Retinal pigment epithelial cell (primary cell): Measurements from ENCODE around the gene IGLON5.

ENCODE experiments used
- DNase-seq: peaks from one replicate; pipeline ENCODE4 v3.0.0-alpha.2; 2010; ENCODE audit warnings: low read depth
- H3K4me3 ChIP-seq: 2 replicates; pipeline ENCODE4 v1.5.1; 2011; ENCODE audit warnings: mild to moderate bottlenecking, low read length, control low read depth, moderate library complexity
- TF ChIP-seq, protein P1 (sequence below): conservative IDR thresholded peaks from 2 replicates; pipeline ENCODE4 v1.5.1; 2011; ENCODE audit warnings: low read depth, low read length, control low read depth, inconsistent platforms

IGLON5 gene

GRCh38 chr19:51317968-51318367 lies 6.5 kb downstream of the IGLON5 start:
- H3K4me3 ChIP-seq: no peak overlapping the region
- TF ChIP-seq, protein P1, sequence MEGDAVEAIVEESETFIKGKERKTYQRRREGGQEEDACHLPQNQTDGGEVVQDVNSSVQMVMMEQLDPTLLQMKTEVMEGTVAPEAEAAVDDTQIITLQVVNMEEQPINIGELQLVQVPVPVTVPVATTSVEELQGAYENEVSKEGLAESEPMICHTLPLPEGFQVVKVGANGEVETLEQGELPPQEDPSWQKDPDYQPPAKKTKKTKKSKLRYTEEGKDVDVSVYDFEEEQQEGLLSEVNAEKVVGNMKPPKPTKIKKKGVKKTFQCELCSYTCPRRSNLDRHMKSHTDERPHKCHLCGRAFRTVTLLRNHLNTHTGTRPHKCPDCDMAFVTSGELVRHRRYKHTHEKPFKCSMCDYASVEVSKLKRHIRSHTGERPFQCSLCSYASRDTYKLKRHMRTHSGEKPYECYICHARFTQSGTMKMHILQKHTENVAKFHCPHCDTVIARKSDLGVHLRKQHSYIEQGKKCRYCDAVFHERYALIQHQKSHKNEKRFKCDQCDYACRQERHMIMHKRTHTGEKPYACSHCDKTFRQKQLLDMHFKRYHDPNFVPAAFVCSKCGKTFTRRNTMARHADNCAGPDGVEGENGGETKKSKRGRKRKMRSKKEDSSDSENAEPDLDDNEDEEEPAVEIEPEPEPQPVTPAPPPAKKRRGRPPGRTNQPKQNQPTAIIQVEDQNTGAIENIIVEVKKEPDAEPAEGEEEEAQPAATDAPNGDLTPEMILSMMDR: no peak
- no peak for DNase-seq

GRCh38 chr19:51318687-51319648 lies 7.5 kb downstream of the IGLON5 start:
- TF ChIP-seq, protein P1: no peak
- DNase-seq: no peak
- no peak overlapping the region for H3K4me3 ChIP-seq

- TF ChIP-seq, protein P1: no peak
- H3K4me3 ChIP-seq: no peak overlapping the region
- no peak for DNase-seq
Measured at GRCh38 chr19:51319649-51320279, 8.3 kb downstream of the IGLON5 start.

DNA sequence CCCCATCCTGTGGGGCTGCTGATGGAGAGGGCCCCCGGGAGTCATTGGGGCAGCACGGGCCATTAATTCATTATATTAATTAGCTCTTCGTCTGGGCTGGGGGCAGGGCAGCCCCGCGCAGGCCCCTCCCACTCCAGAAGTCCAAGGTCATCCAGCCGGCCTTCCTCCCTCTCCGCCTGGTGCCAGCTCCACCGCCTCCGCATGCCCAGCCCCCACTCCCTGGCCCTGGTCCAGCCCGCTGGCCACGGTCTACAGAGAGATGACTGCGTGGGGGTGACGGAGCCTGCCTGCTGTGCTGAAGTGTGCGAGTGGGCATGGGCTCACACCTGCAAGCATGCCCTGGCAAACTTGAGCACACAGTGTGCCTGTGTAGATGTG lies 8.8 kb downstream of the IGLON5 start:
- DNase-seq: no peak
- no peak overlapping the region for H3K4me3 ChIP-seq
- TF ChIP-seq, protein P1: no peak

GRCh38 chr19:51321799-51322198 lies 10.4 kb downstream of the IGLON5 start:
- TF ChIP-seq, protein P1: no peak
- H3K4me3 ChIP-seq: no peak overlapping the region
- DNase-seq: no peak

DNA sequence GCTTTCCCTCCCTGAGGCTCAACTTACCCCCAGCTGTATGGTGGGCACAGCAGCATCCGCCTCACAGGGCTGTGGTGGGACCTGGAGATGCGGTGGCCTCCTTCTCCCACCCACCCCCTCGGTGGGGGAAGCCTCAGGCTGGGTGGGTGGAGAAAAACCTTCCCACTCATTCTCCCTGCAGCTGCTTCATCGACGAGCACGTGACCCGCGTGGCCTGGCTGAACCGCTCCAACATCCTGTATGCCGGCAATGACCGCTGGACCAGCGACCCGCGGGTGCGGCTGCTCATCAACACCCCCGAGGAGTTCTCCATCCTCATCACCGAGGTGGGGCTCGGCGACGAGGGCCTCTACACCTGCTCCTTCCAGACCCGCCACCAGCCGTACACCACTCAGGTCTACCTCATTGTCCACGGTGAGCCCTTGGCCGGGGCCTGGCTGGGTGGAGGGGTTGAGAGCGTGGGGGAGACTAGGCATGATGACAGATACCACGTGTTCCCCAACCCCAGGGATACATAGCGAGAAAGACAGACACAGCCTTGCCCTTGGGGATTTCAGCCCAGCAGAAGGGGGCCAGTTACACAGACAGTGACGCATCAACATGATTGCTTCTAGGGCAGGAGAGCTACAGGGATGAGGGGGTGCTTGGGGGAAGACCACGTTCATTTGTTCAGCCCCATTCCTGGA lies 12.2 kb downstream of the IGLON5 start:
- DNase-seq: no peak
- H3K4me3 ChIP-seq: no peak overlapping the region
- TF ChIP-seq, protein P1: no peak
